BE2C (cell line): Measurements from ENCODE around the gene HOXC10.

Source experiments
- DNase-seq: peaks from one replicate; pipeline ENCODE4 v3.0.0-alpha.2; 2020
- H3K27me3 ChIP-seq: fragments of 250-450 bp; sonication (Bioruptor Pico); 2 replicates; pipeline ENCODE4 v1.5.1; 2020; ENCODE audit warnings: mild to moderate bottlenecking
- H3K36me3 ChIP-seq: fragments of 250-450 bp; sonication (Bioruptor Pico); 2 replicates; pipeline ENCODE4 v1.5.1; 2020; ENCODE audit warnings: mild to moderate bottlenecking
- H3K4me1 ChIP-seq: fragments of 250-450 bp; sonication (Bioruptor Pico); 2 replicates; pipeline ENCODE4 v1.5.1; 2020
- H3K4me3 ChIP-seq: 2 replicates; pipeline ENCODE4 v1.5.1; 2011; ENCODE audit warnings: low read depth, low read length
- H3K9me3 ChIP-seq: fragments of 250-450 bp; sonication (Bioruptor Pico); 2 replicates; pipeline ENCODE4 v1.5.1; 2020
- CTCF ChIP-seq: IDR thresholded peaks from 2 replicates; pipeline ENCODE4 v1.5.1; 2012; ENCODE audit warnings: mild to moderate bottlenecking, low read depth, low read length

HOXC10 gene

GRCh38 chr12:54036620-54037359, 51.8 kb downstream of the HOXC10 start:
- Histone ChIP-seq H3K9me3 (no peaks in the 10 kb centered on the region), H3K4me1 (peaks cover 35% of the 10 kb centered on the region), H3K4me3 (no peak overlapping the region), H3K27me3 (no peaks in the 10 kb centered on the region), H3K36me3 (no peaks in the 10 kb centered on the region)
- peak; percentile 38 for TF ChIP-seq CTCF
- DNase-seq: peak; percentile 77

DNA sequence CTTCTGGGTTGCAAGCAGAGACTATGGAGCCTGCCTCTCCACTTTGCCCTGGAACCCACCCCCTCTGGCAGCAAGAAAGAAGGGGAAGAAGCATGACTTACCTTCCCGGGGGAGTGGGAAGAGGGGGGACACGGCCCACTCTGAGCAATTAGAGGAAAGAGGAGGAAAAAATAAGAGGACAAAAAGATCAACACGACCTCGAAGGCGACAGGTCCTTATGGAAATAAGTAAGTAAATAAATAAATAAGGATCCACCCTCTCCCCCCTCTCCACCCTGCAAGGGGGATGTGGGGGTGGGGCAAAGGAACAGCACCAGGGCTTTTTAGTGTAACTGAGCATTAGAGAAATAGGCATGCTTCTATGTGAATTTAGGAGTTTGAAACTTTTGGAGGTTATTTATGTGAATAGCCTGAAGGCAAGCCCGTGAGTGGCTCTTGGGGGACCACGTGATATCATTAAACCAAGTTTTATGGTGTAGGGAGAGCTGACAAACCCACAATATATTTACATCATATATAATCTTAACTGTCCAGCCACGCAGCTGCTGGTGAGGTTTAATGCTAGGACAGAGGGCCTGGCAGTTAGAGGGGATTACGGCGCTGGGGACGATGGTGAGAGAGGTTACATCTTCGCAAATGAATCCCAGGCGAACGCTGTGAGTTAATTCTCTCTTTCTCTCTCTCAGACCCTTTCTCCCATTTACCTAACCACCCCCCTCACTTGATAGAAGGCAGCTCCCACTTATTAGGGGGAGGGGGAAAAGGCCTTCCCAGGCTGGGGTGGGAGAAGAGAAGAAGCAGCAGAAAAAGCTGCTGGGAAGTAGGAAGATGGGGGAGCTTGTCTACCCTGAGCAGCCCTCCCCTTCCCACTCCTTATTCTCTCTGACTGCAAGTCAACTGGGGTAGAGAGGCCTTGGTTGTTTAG, 52.7 kb downstream of the HOXC10 start:
- no peaks in the 10 kb centered on the region for H3K36me3 ChIP-seq
- no peak overlapping the region for H3K4me3 ChIP-seq
- no peak for TF ChIP-seq CTCF
- no peak for DNase-seq
- no peaks in the 10 kb centered on the region for H3K9me3 ChIP-seq
- H3K27me3 ChIP-seq: no peaks in the 10 kb centered on the region
- peaks cover 39% of the 10 kb centered on the region for H3K4me1 ChIP-seq

DNA sequence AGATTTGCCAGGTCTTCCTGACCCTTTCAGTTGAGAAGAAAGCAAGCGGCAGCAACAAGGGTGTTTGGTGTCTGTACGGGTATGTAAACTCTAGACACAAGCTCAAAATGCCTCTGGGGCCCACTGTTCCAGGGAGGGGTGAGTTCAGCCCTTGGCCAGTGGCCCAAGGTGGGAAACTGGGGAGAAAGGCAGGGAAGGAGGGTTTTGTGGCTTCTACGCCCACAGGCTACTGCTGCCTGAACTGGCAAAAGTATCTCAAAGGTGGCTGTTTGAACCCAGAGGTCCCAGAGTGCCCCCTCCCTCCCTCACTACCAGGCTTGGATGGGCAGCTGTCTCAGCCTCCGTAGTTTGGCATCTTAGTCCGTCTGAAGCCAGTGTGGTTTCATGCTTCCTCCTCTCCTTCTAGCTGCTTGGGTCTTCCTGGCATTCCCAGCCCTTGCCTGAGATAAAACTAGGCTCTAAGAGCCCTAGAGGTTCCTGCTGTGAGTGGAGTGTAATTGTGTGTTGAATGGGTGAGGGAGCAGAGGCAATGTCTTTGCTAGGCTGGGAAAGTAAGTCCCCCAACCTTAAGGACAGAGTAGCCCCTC, 53.4 kb downstream of the HOXC10 start:
- TF ChIP-seq CTCF: no peak
- no peak for DNase-seq
- peaks cover 43% of the 10 kb centered on the region for H3K4me1 ChIP-seq
- no peaks in the 10 kb centered on the region for H3K27me3 ChIP-seq
- H3K9me3 ChIP-seq: no peaks in the 10 kb centered on the region
- no peak overlapping the region for H3K4me3 ChIP-seq
- no peaks in the 10 kb centered on the region for H3K36me3 ChIP-seq

DNA sequence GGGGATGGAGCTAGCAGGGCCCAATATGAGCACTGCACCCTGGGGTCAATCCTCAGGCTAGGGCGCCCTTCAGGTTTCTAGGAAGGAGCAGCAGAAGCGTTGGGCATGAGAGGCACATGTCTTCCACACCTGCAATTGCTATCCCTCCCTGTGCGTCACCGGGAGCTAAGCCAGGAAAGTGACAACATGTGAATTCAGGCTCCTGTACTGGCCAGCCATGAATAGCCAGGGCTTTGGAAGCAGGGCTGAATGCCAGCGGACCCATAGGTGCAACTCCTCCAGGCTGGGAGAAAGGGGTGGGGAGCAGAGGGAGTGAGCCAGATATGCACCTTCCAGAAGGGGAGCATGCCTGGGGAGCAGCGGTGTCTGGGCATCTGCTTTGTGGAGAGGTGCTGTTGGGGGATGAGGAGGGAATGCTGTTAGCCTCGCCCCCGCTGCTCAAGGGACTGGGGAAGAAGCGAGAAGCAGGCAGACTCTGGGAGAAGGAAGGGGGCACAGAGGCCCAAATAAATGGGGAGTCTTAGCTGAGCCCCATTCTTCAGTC, 54.0 kb downstream of the HOXC10 start:
- no peak for TF ChIP-seq CTCF

DNA sequence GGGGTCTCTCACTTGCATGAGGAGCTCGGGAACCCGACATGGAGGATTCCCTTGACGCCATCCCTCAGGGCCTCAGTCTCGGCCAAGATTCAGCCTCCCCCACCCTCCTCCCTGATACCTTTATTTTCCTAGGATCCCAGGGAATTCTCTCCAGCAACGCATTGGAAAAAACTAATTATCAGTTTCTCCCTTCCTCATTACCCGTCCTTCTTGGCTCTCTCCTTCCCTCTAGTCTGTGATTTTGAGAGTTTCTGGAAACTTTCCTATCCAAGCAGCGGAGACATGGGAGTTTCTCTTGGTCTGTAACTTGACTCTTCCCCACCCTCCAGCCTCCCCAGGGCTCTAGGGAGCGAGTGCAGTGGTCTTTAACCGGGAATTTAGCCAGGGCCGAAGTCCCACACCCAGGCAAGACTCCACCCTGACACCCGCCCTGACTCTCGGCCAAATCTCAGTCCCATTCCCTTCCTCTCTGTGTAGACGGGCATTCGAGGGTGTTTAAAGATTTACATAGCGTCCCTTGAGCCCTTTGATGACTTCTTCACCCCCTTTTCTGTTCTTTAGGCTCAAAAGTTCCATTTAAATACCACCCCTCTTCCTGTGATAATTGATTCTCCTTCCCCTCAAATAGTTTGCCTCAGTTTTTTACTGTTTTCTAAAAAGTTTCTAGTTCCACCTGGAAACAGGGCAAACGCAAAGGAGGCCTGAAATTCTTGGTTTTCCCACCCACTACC, 54.6 kb downstream of the HOXC10 start:
- no peaks in the 10 kb centered on the region for H3K36me3 ChIP-seq
- no peak for DNase-seq
- H3K4me3 ChIP-seq: no peak overlapping the region
- no peaks in the 10 kb centered on the region for H3K9me3 ChIP-seq
- peaks cover 50% of the 10 kb centered on the region for H3K4me1 ChIP-seq
- no peak for TF ChIP-seq CTCF
- no peaks in the 10 kb centered on the region for H3K27me3 ChIP-seq

More for the DNA sequence above, 54.0 kb downstream of the HOXC10 start:
- Histone ChIP-seq H3K36me3 (no peaks in the 10 kb centered on the region), H3K4me3 (no peak overlapping the region), H3K4me1 (peaks cover 47% of the 10 kb centered on the region), H3K9me3 (no peaks in the 10 kb centered on the region), H3K27me3 (no peaks in the 10 kb centered on the region)
- DNase-seq: no peak
